OCI-LY1 (cell line): ENCODE results near the gene MAN1C1.
A peak's percentile ranks its signal among the peaks of the same experiment; 100 is the strongest.

Experiments
- H2AFZ ChIP-seq: fragments of 200-600 bp; sonication (generic), shearing (Covaris generic); 2 replicates; pipeline ENCODE4 v1.6.0; 2014; ENCODE audit warnings: antibody characterized with exemption, mild to moderate bottlenecking, low read length
- H3F3A ChIP-seq: fragments of 200-600 bp; sonication (generic), shearing (Covaris generic); 2 replicates; pipeline ENCODE4 v1.6.0; 2014; ENCODE audit warnings: mild to moderate bottlenecking, antibody characterized with exemption, low read length, moderate library complexity; ENCODE audit not compliant: insufficient read depth
- H3K27ac ChIP-seq: fragments of 200-600 bp; sonication (generic); 2 replicates; pipeline ENCODE4 v1.5.1; 2014; ENCODE audit warnings: low read length, mixed run types, mild to moderate bottlenecking, low read depth; ENCODE audit not compliant: poor library complexity, severe bottlenecking
- H3K27me3 ChIP-seq: fragments of 200-600 bp; sonication (generic); 2 replicates; pipeline ENCODE4 v1.6.0; 2014; ENCODE audit warnings: antibody characterized with exemption, mild to moderate bottlenecking, low read length, moderate library complexity; ENCODE audit not compliant: insufficient read depth
- H3K36me3 ChIP-seq: fragments of 200-600 bp; sonication (generic); 2 replicates; pipeline ENCODE4 v1.6.1; 2014; ENCODE audit warnings: mild to moderate bottlenecking, antibody characterized with exemption, low read length, moderate library complexity, mixed read lengths; ENCODE audit not compliant: insufficient read depth
- H3K4me1 ChIP-seq: fragments of 200-600 bp; sonication (generic); 2 replicates; pipeline ENCODE4 v1.5.1; 2014; ENCODE audit warnings: mild to moderate bottlenecking, low read length, moderate library complexity; ENCODE audit not compliant: insufficient read depth, severe bottlenecking
- H3K4me2 ChIP-seq: fragments of 200-600 bp; sonication (generic), shearing (Covaris generic); 2 replicates; pipeline ENCODE4 v1.6.1; 2014; ENCODE audit warnings: low read length
- H3K4me3 ChIP-seq: fragments of 200-600 bp; sonication (generic); 2 replicates; pipeline ENCODE4 v1.5.1; 2014; ENCODE audit warnings: low read length, low read depth, mild to moderate bottlenecking, mixed read lengths; ENCODE audit not compliant: poor library complexity, severe bottlenecking
- H3K79me2 ChIP-seq: fragments of 200-600 bp; shearing (Covaris generic); 2 replicates; pipeline ENCODE4 v1.6.1; 2016; ENCODE audit warnings: mixed run types, low read length, mixed read lengths; ENCODE audit not compliant: insufficient read depth
- H3K9ac ChIP-seq: fragments of 200-600 bp; sonication (generic), shearing (Covaris generic); 2 replicates; pipeline ENCODE4 v1.6.1; 2014; ENCODE audit warnings: mild to moderate bottlenecking, low read length, mixed read lengths
- H3K9me2 ChIP-seq: fragments of 200-600 bp; sonication (generic), shearing (Covaris generic); 2 replicates; pipeline ENCODE4 v1.6.1; 2014; ENCODE audit warnings: low read depth, mild to moderate bottlenecking, low read length, mixed read lengths
- H3K9me3 ChIP-seq: fragments of 200-600 bp; shearing (Covaris generic); 2 replicates; pipeline ENCODE4 v1.6.1; 2014; ENCODE audit warnings: low read length, mixed read lengths
- H4K20me1 ChIP-seq: fragments of 200-600 bp; sonication (generic), shearing (Covaris generic); 2 replicates; pipeline ENCODE4 v1.6.0; 2016; ENCODE audit warnings: mild to moderate bottlenecking, low read length; ENCODE audit not compliant: insufficient read depth
- CTCF ChIP-seq: fragments of 200-600 bp; sonication (generic), shearing (Covaris generic); IDR thresholded peaks from 2 replicates; pipeline ENCODE4 v1.5.1; 2017; ENCODE audit warnings: mild to moderate bottlenecking, antibody characterized with exemption, low read length, moderate library complexity, mixed read lengths
- EZH2 ChIP-seq: fragments of 200-600 bp; sonication (generic), shearing (Covaris generic); IDR thresholded peaks from 2 replicates; pipeline ENCODE4 v1.8.0; 2017; ENCODE audit warnings: borderline replicate concordance, mixed run types, mild to moderate bottlenecking, antibody characterized with exemption, low read length, moderate library complexity, mixed read lengths

MAN1C1 gene

GRCh38 chr1:25616095-25616986 lies at the start of gene MAN1C1:
Gene MAN1C1 (plus strand): TSS chr1:25616791. CDS start chr1:25617798, 1,007 bp downstream.
- no peaks in the 10 kb centered on the region for H3K9me3 ChIP-seq
- no peaks in the 10 kb centered on the region for H3K36me3 ChIP-seq
- H4K20me1 ChIP-seq, result no peaks in the 10 kb centered on the region
- H3K9ac ChIP-seq, result peak within 1 kb of the TSS; percentile 70
- H3K79me2 ChIP-seq, result no peaks in the 10 kb centered on the region
- H3K27me3 ChIP-seq, result no peaks in the 10 kb centered on the region; the same call in 1 of the 2 replicates
- H3K27ac ChIP-seq, result no peak within 1 kb of the TSS
- no peak within 1 kb of the TSS; the same call in 1 of the 2 replicates for H2AFZ ChIP-seq
- H3K4me2 ChIP-seq, result peak within 1 kb of the TSS; percentile 99
- no peaks in the 10 kb centered on the region for H3K9me2 ChIP-seq
- H3K4me3 ChIP-seq, result peak within 1 kb of the TSS; percentile 74
- peaks cover 11% of the 10 kb centered on the region for H3K4me1 ChIP-seq
- 0 out of 2 replicates have a peak, but pooled peaks cover 2% of the 10 kb centered on the region for H3F3A ChIP-seq
- peak; percentile 39 for TF ChIP-seq CTCF
- no peak for TF ChIP-seq EZH2

GRCh38 chr1:25567710-25568089 lies 48.9 kb upstream of the MAN1C1 start:
- H3K36me3 ChIP-seq, result no peaks in the 10 kb centered on the region
- H3K4me1 ChIP-seq, result peaks cover 30% of the 10 kb centered on the region
- no peak overlapping the region for H2AFZ ChIP-seq
- H3K4me2 ChIP-seq, result no peak overlapping the region
- no peaks in the 10 kb centered on the region for H3K9me3 ChIP-seq
- H3K4me3 ChIP-seq, result no peak overlapping the region
- no peak overlapping the region for H3K27ac ChIP-seq
- TF ChIP-seq EZH2, result no peak
- TF ChIP-seq CTCF, result no peak
- H3K27me3 ChIP-seq, result peaks cover 8% of the 10 kb centered on the region; the same call in 1 of the 2 replicates
- H3K9ac ChIP-seq, result no peak overlapping the region
- no peaks in the 10 kb centered on the region for H3K9me2 ChIP-seq
- no peaks in the 10 kb centered on the region for H3K79me2 ChIP-seq
- H4K20me1 ChIP-seq, result no peaks in the 10 kb centered on the region
- no peaks in the 10 kb centered on the region for H3F3A ChIP-seq

- Histone ChIP-seq H3K4me3 (no peak overlapping the region), H3K4me1 (peaks cover 25% of the 10 kb centered on the region), H3F3A (no peaks in the 10 kb centered on the region), H2AFZ (no peak overlapping the region), H3K79me2 (no peaks in the 10 kb centered on the region), H3K27ac (no peak overlapping the region), H3K36me3 (no peaks in the 10 kb centered on the region), H3K9me3 (no peaks in the 10 kb centered on the region), H3K4me2 (no peak overlapping the region), H3K9me2 (no peaks in the 10 kb centered on the region), H3K9ac (no peak overlapping the region), H3K27me3 (peaks cover 8% of the 10 kb centered on the region; the same call in 1 of the 2 replicates), H4K20me1 (no peaks in the 10 kb centered on the region)
- TF ChIP-seq CTCF (no peak), EZH2 (no peak)
These were observed 48.3 kb upstream of the MAN1C1 start for GRCh38 chr1:25568090-25568833.
